Activated B cell treated with CpG ODN at 0.5 μM for 24 hours (primary cell): ENCODE results near the gene ABHD4. TPM values are rescaled to one million over a fixed set of nuclear protein-coding genes. Genes with fewer than 3 reads are reported as not detected.

Source experiments
- ATAC-seq: fragments of 200-7000 bp; cut with Tn5 transposase; one replicate; pipeline ENCODE4 v1.10.0; 2021; ENCODE audit warnings: low read depth, mild to moderate bottlenecking, moderate library complexity
- CTCF ChIA-PET: fragments of 350-600 bp; sonication (Branson Sonifier 250); formaldehyde crosslinking; loops from one replicate; lab custom pipeline; 2021; ENCODE audit warnings: antibody characterized with exemption; lab: Charles Lee
- POLR2A ChIA-PET: fragments of 350-600 bp; sonication (Branson Sonifier 250); formaldehyde crosslinking; loops from one replicate; lab custom pipeline; 2021; ENCODE audit warnings: antibody characterized with exemption; lab: Charles Lee
- DNase-seq: peaks from one replicate; pipeline ENCODE4 v3.0.0; 2022
- H3K27ac Mint-ChIP-seq: one replicate; pipeline ENCODE4 v1.8.0; 2020; ENCODE audit warnings: mixed read lengths
- H3K27me3 Mint-ChIP-seq: one replicate; pipeline ENCODE4 v1.8.0; 2021; ENCODE audit warnings: mixed read lengths
- H3K36me3 Mint-ChIP-seq: one replicate; pipeline ENCODE4 v1.8.0; 2021; ENCODE audit warnings: low read depth, mixed read lengths
- H3K4me1 Mint-ChIP-seq: one replicate; pipeline ENCODE4 v1.8.0; 2021; ENCODE audit warnings: mixed read lengths
- H3K4me3 Mint-ChIP-seq: one replicate; pipeline ENCODE4 v1.8.0; 2020; ENCODE audit warnings: mild to moderate bottlenecking, mixed read lengths
- H3K9me3 Mint-ChIP-seq: one replicate; pipeline ENCODE4 v1.8.0; 2020; ENCODE audit warnings: mixed read lengths
- CTCF ChIP-seq: fragments of 200-600 bp; IDR thresholded peaks from one replicate; pipeline ENCODE4 v1.8.0; 2022; ENCODE audit warnings: antibody characterized with exemption, mild to moderate bottlenecking
- intact Hi-C: fragments of 100-400 bp; cut with micrococcal nuclease; formaldehyde crosslinking; loops from one replicate; pipeline ENCODE4 v1.15.1; 2024
- total RNA-seq: library from RNA; stranded (reverse); gene quantifications from 2 replicates; pipeline ENCODE4 v1.2.3, GENCODE V29; 2022

The ABHD4 gene
- total RNA-seq, 1 donor from 2014 or later: 12.1 TPM

- Mint-ChIP-seq H3K9me3 (no peaks in the 10 kb centered on the region), H3K27me3 (no peaks in the 10 kb centered on the region), H3K27ac (peak overlapping the region; percentile 88), H3K4me3 (peak overlapping the region; percentile 56), H3K36me3 (peaks cover 31% of the 10 kb centered on the region), H3K4me1 (peaks cover 88% of the 10 kb centered on the region)
- ATAC-seq: no peak
- no peak for DNase-seq
- intact Hi-C loops: loop anchor here (1.0 kb wide), 1 partner anchor 341 kb away; no protein-coding TSS in a partner anchor
- no peak for TF ChIP-seq CTCF
- POLR2A ChIA-PET: interaction anchor here (0.7 to 7.5 kb wide), 7 partner anchors 9 to 256 kb away, joined by 3 to 163 read pairs (median 5); no protein-coding TSS in a partner anchor
- CTCF ChIA-PET: interaction anchor here (0.9 to 9.4 kb wide), 7 partner anchors 8 to 420 kb away, joined by 3 to 324 read pairs (median 4); no protein-coding TSS in a partner anchor
These were observed 31.3 kb upstream of the ABHD4 start for GRCh38 chr14:22566845-22567244.

- DNase-seq (no peak), ATAC-seq (no peak)
- no peaks in the 10 kb centered on the region for H3K27me3 Mint-ChIP-seq
- H3K36me3 Mint-ChIP-seq: peaks cover 37% of the 10 kb centered on the region
- POLR2A ChIA-PET: interaction anchor here (0.6 to 7.5 kb wide), 9 partner anchors 9 to 373 kb away, joined by 3 to 163 read pairs (median 4); partner anchors contain the start of gene DAD1
- intact Hi-C loops: loop anchor here (1.0 kb wide), 1 partner anchor 341 kb away; no protein-coding TSS in a partner anchor
- H3K9me3 Mint-ChIP-seq: no peaks in the 10 kb centered on the region
- peak overlapping the region; percentile 56 for H3K4me3 Mint-ChIP-seq
- peaks cover 82% of the 10 kb centered on the region for H3K4me1 Mint-ChIP-seq
- no peak for TF ChIP-seq CTCF
- CTCF ChIA-PET: interaction anchor here (0.9 to 9.4 kb wide), 6 partner anchors 9 to 419 kb away, joined by 3 to 324 read pairs (median 6); no protein-coding TSS in a partner anchor
- peak overlapping the region; percentile 88 for H3K27ac Mint-ChIP-seq
These were observed 30.7 kb upstream of the ABHD4 start for GRCh38 chr14:22567437-22567836.

- Mint-ChIP-seq H3K36me3 (peaks cover 41% of the 10 kb centered on the region), H3K4me3 (peak overlapping the region; percentile 60), H3K27me3 (no peaks in the 10 kb centered on the region), H3K27ac (peak overlapping the region; percentile 94), H3K4me1 (peaks cover 65% of the 10 kb centered on the region), H3K9me3 (no peaks in the 10 kb centered on the region)
- DNase-seq: no peak
- no peak for TF ChIP-seq CTCF
- ChIA-PET CTCF (interaction anchor here (1.0 to 9.4 kb wide), 45 partner anchors 11 to 415 kb away, joined by 3 to 324 read pairs (median 7); partner anchors contain the start of genes ABHD4, AJUBA, DAD1 and RBM23), POLR2A (interaction anchor here (0.6 to 7.5 kb wide), 26 partner anchors 9 to 1872 kb away, joined by 3 to 163 read pairs (median 5); partner anchors contain the start of genes DAD1, OXA1L and PABPN1)
- intact Hi-C loops: no loop called here
- no peak for ATAC-seq
These were observed 28.9 kb upstream of the ABHD4 start for GRCh38 chr14:22569106-22569736.

GRCh38 chr14:22569737-22570131 lies 28.4 kb upstream of the ABHD4 start:
- ATAC-seq (peak; percentile 4), DNase-seq (no peak)
- Mint-ChIP-seq H3K27ac (peak overlapping the region; percentile 94), H3K4me1 (peaks cover 59% of the 10 kb centered on the region), H3K9me3 (no peaks in the 10 kb centered on the region), H3K36me3 (peaks cover 41% of the 10 kb centered on the region), H3K27me3 (no peaks in the 10 kb centered on the region), H3K4me3 (peak overlapping the region; percentile 74)
- POLR2A ChIA-PET: interaction anchor here (0.6 to 7.5 kb wide), 45 partner anchors 10 to 1871 kb away, joined by 3 to 163 read pairs (median 4); partner anchors contain the start of genes DAD1, LRP10, OXA1L and PRMT5
- CTCF ChIA-PET: interaction anchor here (0.9 to 9.4 kb wide), 85 partner anchors 9 to 491 kb away, joined by 3 to 324 read pairs (median 5); partner anchors contain the start of genes ABHD4, AJUBA, CDH24 and DAD1
- intact Hi-C loops: loop anchor here (1.0 to 2.0 kb wide), 18 partner anchors 12 to 489 kb away; partner anchors contain the start of genes ABHD4, DAD1, LRP10 and OXA1L
- TF ChIP-seq CTCF: no peak
